Stimulated activated memory B cell treated with anti-CD40 and anti-IgM and Interleukin-4, amounts not matched to agents 10 μg/mL and 1 μg/mL and 100 μg/mL, for 72 hours (primary cell): ENCODE results near the gene ZFP36L1.
"Not testable (repeated sequence)": the region's sequence is repeated elsewhere in the genome, so short reads cannot be mapped to it uniquely, and the experiment has no call there.

ENCODE experiments used
- ATAC-seq: fragments of 150-1000 bp; cut with Tn5 transposase; 2 replicates; pipeline ENCODE4 v1.10.0; 2021
- H3K27ac Mint-ChIP-seq: one replicate; pipeline ENCODE4 v1.8.0; 2022; ENCODE audit warnings: mild to moderate bottlenecking, mixed read lengths
- H3K27me3 Mint-ChIP-seq: one replicate; pipeline ENCODE4 v1.8.0; 2022; ENCODE audit warnings: mixed read lengths
- H3K36me3 Mint-ChIP-seq: one replicate; pipeline ENCODE4 v1.8.0; 2022; ENCODE audit warnings: mixed read lengths
- H3K4me1 Mint-ChIP-seq: one replicate; pipeline ENCODE4 v1.8.0; 2022; ENCODE audit warnings: mixed read lengths
- H3K4me3 Mint-ChIP-seq: one replicate; pipeline ENCODE4 v1.8.0; 2022; ENCODE audit warnings: mild to moderate bottlenecking, moderate library complexity, mixed read lengths
- H3K9me3 Mint-ChIP-seq: one replicate; pipeline ENCODE4 v1.8.0; 2022; ENCODE audit warnings: mixed read lengths

The ZFP36L1 gene

DNA sequence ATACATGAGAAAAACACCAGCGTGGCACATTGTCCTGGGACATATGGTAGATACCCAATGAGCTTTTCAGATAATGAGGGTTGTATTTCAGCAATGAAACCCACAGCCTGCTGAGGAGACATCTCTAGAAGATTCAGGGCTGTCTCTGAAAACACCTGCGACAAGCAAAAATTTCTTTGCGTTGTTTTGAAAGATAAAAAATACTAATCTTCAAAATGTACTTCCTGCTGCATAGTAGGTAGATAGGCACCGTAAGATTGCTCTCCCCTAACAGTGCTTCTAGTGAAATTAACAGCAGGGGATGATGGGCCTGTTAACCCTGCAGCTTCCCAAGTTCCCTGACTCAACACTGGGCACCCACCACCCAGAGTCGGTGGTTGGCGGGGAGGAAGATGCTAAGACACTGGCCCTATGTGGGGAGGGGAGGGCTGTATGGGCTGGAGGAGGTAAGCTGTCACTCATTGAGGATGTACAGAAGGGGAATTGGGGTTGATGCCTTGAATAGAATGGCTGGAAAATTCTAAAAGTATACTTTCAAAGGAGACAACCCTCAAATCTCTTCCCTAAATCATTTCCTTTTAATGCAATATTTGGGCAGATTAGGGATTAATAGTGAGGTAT lies 20.0 kb downstream of the ZFP36L1 start:
- Mint-ChIP-seq H3K27ac (peak overlapping the region; percentile 48), H3K27me3 (no peaks in the 10 kb centered on the region), H3K36me3 (no peaks in the 10 kb centered on the region), H3K4me3 (no peak overlapping the region), H3K9me3 (peaks cover 11% of the 10 kb centered on the region), H3K4me1 (peaks cover 10% of the 10 kb centered on the region)
- ATAC-seq = no peak

DNA sequence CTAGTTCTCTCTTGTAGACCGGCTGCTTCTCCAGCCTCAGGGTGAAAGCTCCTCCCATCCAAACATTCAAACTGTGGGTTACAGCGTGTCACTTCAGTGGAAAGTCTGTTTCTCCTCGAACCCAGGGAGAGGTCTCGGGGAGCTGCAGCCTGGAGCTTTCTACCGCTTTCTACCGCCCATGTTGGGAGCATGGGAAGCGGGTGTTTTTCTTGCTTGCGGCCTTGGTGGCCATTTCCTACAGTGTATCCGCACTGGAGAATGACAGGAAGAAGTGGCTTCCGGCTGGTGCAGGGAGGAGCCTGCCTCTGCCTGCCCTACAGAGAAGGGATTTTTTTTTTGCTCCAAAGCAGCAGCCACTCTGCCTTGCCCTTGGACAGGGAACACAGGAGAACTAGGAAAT lies 21.2 kb downstream of the ZFP36L1 start:
- Mint-ChIP-seq H3K9me3 (peaks cover 11% of the 10 kb centered on the region), H3K4me3 (no peak overlapping the region), H3K36me3 (no peaks in the 10 kb centered on the region), H3K27ac (no peak overlapping the region), H3K27me3 (no peaks in the 10 kb centered on the region), H3K4me1 (peaks cover 17% of the 10 kb centered on the region)
- no peak for ATAC-seq

DNA sequence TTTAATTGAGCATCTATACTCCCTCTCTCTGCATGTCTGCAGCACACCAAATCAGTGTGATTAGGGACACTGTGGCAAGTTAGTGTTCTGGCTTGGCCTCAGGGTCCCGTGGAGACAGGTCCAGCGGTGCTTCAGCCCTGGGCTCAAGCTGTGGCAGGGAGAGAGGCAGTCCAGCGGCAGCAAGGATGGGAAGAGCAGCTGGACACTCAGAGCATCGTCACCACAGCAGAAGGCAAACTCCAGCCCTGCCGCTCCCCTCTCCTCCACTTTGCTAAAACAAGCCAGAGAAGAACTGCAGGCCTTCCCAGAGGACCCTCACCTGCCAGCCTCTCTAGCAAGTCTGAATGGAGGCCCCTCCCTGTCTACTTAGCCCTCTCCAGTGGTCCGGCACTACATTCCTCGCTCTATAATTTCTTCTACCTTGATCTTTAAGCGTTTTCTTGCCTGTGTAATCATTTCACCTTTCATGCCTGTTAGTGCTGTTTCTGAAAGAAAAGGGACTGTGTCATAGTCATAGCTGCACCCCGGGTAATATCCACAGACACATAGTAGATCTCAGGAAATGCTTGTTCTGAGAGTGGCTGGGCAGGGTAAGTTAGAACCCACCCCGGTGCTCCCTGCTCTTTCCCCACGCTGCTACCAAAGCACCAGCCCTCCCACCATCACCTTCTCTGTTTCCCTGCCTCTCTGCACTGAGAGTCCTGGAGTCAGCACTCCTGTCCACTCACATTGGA lies 22.1 kb downstream of the ZFP36L1 start:
- Mint-ChIP-seq H3K4me1 (peaks cover 17% of the 10 kb centered on the region), H3K9me3 (peaks cover 9% of the 10 kb centered on the region), H3K36me3 (no peaks in the 10 kb centered on the region), H3K4me3 (no peak overlapping the region), H3K27me3 (no peaks in the 10 kb centered on the region), H3K27ac (no peak overlapping the region)
- ATAC-seq = no peak

DNA sequence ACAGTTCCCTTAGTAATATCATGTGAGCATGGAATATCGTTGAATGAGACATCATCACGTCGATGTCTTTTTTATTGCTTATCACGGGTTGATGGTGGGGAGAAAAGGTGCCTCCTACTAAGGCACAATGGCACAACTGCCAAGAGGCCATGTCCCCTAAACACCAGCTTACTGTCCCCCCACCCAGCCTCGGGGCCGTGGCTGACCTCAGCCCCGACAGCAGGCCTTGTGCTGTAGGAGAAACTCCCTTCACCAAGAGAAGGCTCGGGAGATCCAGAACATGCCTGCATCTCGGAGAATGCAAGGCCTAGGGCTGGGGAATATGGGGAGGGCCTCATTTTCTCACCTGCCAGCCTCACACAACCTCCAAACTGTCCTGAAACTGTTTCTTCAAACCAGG lies 22.8 kb downstream of the ZFP36L1 start:
- no peaks in the 10 kb centered on the region for H3K36me3 Mint-ChIP-seq
- H3K27ac Mint-ChIP-seq = no peak overlapping the region
- H3K9me3 Mint-ChIP-seq = peaks cover 6% of the 10 kb centered on the region
- H3K27me3 Mint-ChIP-seq = no peaks in the 10 kb centered on the region
- no peak overlapping the region for H3K4me3 Mint-ChIP-seq
- ATAC-seq = no peak
- peaks cover 17% of the 10 kb centered on the region for H3K4me1 Mint-ChIP-seq

DNA sequence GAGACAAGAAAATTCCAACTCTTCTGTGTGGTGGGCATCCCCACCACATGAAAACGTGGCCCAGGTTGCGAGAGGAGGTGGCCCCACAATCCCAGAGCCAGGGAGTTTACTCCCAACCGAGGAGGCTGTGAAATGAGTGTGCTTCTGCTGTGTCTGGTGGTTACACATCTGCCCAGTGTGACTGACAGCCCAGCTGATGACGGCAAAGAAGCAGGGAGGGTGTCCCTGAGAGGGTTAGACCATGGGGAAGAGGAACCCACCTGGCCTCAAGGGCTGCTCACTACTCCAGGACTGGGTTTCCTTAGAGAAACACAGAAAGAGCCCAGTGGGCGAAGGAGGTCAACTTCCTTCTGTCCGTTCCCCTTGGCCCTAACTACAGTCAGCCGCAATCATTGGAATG lies 24.6 kb downstream of the ZFP36L1 start:
- H3K4me3 Mint-ChIP-seq = no peak overlapping the region
- no peak overlapping the region for H3K27ac Mint-ChIP-seq
- H3K9me3 Mint-ChIP-seq = peaks cover under 1% of the 10 kb centered on the region
- peaks cover 13% of the 10 kb centered on the region for H3K4me1 Mint-ChIP-seq
- H3K36me3 Mint-ChIP-seq = no peaks in the 10 kb centered on the region
- peak; percentile 55 for ATAC-seq
- H3K27me3 Mint-ChIP-seq = no peaks in the 10 kb centered on the region

DNA sequence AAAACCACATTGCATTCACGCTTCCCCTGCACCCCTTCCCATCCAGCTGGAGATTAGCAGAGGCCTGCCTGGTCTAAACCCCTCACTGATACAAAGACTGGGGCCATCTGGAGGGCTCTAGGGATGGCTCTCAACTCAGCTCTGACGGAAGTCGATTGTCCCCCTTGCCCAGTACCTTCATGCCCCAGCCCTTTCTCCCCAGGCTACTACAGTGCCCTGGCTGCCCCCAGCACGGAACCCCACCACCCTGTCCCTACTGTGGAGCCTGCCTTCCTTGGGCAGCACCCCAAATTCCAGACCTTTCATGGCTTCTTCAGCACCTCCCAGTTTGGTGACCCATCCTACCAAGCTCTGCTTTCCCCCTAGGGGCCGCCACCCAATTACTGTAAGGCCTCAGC lies 25.6 kb downstream of the ZFP36L1 start:
- Mint-ChIP-seq H3K4me1 (peaks cover 7% of the 10 kb centered on the region), H3K4me3 (no peak overlapping the region), H3K27ac (peak overlapping the region; percentile 61), H3K36me3 (no peaks in the 10 kb centered on the region), H3K27me3 (no peaks in the 10 kb centered on the region), H3K9me3 (no peaks in the 10 kb centered on the region)
- no peak for ATAC-seq

DNA sequence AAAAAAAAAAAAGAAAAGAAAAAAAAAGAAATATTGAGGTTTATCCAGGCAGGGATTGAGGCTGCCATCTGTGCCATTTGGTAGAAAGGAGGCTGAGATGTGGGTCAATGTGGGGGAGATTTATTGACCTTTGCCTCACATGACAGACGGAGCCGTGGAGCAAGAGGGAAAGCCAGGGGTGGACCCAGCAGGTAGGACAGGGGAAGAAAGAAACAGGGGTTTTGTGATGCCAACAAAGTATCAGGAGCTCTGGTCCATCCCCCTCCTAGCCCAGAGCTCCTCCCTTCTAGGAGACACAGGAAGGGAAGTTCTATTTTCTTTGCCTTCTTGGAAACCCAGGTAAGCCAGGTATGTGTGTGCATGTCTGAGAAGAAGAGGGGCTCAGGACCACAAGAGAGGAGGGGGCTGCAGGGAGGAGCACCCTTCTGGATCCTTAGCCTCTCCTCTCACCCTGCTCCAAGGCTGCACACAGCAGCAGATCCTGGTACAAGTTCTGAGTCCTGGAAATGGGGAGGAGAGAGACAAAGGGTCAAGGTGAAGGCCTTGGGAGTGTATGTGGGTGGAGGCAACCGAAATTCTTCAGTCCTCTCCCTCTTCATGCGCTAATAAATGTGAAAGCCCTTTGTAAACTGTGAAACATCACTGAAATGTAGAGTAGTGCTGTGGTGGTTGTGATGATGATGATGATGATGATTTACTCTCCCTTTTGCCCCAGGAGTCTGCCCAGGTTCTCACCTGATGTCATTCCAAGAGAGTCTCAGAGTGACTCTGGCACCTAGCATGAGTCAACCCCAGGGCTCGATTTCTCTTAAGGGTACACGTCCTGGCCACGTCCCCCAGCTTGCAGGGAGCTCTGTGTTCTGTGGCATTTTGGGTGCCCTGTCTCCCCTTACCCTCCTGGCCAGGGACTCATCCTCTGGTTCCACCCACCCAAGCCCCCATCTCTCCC lies 26.3 kb downstream of the ZFP36L1 start:
- Mint-ChIP-seq H3K4me1 (peaks cover 7% of the 10 kb centered on the region), H3K27ac (peak overlapping the region; percentile 61), H3K27me3 (no peaks in the 10 kb centered on the region), H3K36me3 (no peaks in the 10 kb centered on the region), H3K9me3 (no peaks in the 10 kb centered on the region), H3K4me3 (no peak overlapping the region)
- peak; percentile 44 for ATAC-seq

DNA sequence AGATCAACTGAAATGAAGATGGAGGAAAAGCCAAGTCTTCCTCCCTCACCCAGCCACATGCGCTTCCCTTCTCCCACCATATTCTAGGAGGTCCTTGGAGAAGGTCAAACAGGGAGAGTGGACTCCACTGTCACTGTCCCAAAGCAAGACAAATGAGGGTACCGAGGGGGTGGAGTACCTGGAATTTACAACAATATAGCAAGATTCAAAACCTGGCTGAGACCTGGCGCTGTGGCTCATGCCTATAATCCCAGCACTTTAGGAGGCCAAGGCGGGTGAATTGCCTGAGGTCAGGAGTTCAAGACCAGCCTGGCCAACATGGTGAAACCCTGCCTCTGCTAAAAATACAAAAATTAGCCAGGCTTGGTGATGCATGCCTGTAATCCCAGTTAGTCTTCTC lies 29.0 kb downstream of the ZFP36L1 start:
- H3K27ac Mint-ChIP-seq, H3K9me3 Mint-ChIP-seq, H3K4me1 Mint-ChIP-seq, H3K4me3 Mint-ChIP-seq, H3K27me3 Mint-ChIP-seq, ATAC-seq, H3K36me3 Mint-ChIP-seq: not testable (repeated sequence)

DNA sequence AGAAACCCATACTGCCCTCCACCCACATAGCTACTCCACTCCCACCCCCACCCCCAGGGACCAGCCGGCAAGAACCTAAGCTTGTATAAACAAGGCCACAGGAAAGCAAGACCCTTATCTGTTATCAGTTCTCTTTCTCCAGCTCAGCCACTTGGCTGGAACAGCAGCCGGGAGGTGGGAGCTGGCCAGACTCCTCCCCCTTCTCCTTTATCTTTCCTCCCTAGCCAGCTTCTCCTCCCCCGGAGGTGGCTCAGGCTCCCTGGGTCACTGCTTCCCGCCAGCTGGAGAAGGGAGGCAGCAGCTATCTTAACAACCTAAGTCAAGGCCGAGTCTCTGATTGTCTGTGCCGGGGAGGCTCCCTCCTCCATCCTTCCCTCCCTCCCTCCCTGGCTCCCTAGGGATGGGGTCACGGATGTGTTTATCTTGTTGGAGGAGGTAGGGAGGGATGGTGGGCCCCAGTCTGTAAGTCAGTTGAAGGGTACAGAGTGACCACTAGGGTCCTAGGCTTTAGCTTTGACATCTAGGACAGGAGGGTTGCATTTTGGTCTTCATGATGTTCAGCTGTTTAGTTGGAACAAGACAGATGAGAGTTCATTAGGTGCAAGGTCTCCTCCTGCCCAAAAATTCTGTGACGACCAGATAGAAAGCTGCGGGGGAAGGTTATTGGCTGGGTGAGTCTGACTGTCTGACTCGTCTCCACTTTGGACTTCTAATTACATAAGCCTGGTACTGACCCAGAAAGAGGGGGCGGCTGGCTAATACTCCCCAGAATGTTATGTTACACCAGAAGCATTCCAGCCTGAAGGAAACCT lies 29.7 kb downstream of the ZFP36L1 start:
- H3K4me1 Mint-ChIP-seq = peaks cover 13% of the 10 kb centered on the region
- H3K27ac Mint-ChIP-seq = no peak overlapping the region
- H3K36me3 Mint-ChIP-seq = no peaks in the 10 kb centered on the region
- no peak for ATAC-seq
- H3K9me3 Mint-ChIP-seq = no peaks in the 10 kb centered on the region
- H3K27me3 Mint-ChIP-seq = no peaks in the 10 kb centered on the region
- no peak overlapping the region for H3K4me3 Mint-ChIP-seq

DNA sequence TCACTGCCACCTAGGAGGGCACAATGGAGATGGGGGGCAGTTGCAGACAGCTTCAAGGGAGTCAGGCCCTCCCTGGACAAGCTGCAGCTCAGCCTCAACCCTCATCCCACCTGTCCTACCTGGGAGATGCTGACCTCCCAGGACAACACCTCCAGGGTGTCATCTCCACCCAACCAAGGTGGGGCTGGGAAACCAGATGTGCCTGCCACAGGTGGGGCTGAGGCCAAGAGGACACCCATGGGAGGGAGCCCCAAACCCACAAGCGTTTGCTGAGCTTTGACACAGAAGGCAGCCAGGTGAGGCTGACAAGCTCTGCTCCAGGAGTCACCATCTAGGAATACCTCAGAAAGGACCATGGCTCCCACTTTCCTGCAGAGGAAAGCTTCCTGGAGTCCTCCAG lies 31.5 kb downstream of the ZFP36L1 start:
- Mint-ChIP-seq H3K36me3 (no peaks in the 10 kb centered on the region), H3K4me3 (no peak overlapping the region), H3K9me3 (no peaks in the 10 kb centered on the region), H3K27ac (no peak overlapping the region), H3K4me1 (peaks cover 22% of the 10 kb centered on the region), H3K27me3 (no peaks in the 10 kb centered on the region)
- no peak for ATAC-seq

DNA sequence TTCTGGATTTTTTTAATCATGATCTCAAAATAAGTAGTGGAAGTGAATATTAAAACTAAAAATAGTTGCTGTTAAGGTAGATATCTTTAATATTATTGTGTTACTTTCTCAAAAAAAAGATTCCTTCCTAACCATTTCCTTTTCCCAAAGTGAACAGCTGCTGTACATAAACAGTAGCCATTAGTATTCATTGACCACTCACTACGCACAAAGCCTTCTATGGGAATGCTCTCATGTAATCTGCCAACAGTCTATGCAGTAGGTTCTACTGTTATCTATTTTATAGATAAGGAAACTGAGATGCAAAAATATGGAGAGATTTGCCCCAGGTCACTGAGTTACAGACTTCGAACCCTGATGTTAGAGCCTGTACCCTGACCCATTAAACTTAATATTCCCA lies 32.1 kb downstream of the ZFP36L1 start:
- no peaks in the 10 kb centered on the region for H3K9me3 Mint-ChIP-seq
- no peaks in the 10 kb centered on the region for H3K36me3 Mint-ChIP-seq
- no peak overlapping the region for H3K4me3 Mint-ChIP-seq
- H3K27me3 Mint-ChIP-seq = no peaks in the 10 kb centered on the region
- H3K27ac Mint-ChIP-seq = no peak overlapping the region
- peaks cover 22% of the 10 kb centered on the region for H3K4me1 Mint-ChIP-seq
- no peak for ATAC-seq

DNA sequence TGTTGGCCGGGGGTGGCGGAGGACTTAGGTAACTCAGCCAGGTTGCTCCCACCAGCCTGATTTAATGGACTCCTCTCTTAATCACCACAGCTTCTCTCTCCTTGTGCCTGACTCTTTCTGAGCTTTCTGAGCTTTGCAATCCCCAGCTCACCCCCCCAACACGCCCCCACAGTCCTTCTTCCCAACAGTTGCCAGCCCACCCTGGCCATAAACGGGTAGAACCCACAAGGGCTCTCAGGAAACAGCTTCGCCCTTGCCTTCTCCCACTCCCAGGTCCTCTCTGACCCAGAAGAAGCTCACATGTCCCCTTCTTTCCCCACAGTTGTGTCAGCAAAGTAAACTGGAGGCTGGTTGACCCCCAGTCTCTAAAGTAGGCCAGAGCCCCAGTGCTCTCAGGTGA lies 32.9 kb downstream of the ZFP36L1 start:
- no peak overlapping the region for H3K4me3 Mint-ChIP-seq
- ATAC-seq = no peak
- peaks cover 22% of the 10 kb centered on the region for H3K4me1 Mint-ChIP-seq
- peak overlapping the region; percentile 22 for H3K27ac Mint-ChIP-seq
- H3K27me3 Mint-ChIP-seq = no peaks in the 10 kb centered on the region
- no peaks in the 10 kb centered on the region for H3K9me3 Mint-ChIP-seq
- H3K36me3 Mint-ChIP-seq = no peaks in the 10 kb centered on the region

DNA sequence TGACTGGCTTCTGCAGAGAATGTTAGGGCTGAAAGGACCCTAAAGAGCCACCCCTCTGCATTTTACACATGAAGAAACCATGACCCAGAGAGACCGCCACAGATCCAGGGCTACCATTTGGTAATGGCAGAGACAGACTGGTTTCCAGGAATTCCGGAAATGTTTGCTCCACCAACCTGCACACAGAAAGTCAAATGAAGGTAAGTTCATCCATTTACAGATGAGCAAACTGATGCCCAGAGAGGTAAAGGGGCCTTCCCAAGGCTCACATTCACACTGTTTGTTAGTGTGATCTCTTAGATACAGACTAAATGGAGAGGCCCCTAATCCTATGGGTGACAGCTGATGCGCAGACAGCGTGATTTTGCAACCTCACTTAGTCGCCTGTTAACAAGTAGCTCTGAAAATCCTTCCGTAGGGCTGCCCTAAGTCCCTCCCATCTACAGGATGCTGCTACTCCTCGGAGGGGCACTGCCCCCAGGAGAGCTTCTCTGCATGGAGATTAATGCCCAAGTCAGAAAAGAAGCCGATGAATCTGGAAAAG lies 33.8 kb downstream of the ZFP36L1 start:
- Mint-ChIP-seq H3K9me3 (no peaks in the 10 kb centered on the region), H3K4me1 (peaks cover 22% of the 10 kb centered on the region), H3K27me3 (no peaks in the 10 kb centered on the region), H3K4me3 (no peak overlapping the region), H3K27ac (peak overlapping the region; percentile 22), H3K36me3 (no peaks in the 10 kb centered on the region)
- ATAC-seq = no peak

DNA sequence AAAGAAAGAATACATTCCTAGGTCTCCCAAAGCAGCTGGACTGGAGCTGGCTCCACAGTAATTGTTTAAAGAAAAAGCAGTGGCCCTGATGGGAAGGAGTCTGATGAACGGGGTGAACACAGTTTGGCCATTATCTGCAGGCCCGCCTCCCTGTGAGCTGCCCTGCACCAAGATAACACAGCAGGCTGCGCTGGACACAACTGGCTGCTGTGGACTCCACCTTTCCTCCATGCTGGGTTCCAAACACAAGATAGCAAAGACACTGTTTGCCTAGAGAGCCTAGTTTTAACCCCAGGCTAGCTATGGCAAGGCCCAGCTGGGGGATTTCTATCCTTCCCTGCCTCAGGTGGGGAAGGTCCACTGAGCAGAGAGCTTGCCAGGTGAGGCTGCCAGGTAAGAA lies 34.6 kb downstream of the ZFP36L1 start:
- H3K36me3 Mint-ChIP-seq = no peaks in the 10 kb centered on the region
- H3K27ac Mint-ChIP-seq = peak overlapping the region; percentile 22
- ATAC-seq = no peak
- no peak overlapping the region for H3K4me3 Mint-ChIP-seq
- H3K4me1 Mint-ChIP-seq = peaks cover 22% of the 10 kb centered on the region
- no peaks in the 10 kb centered on the region for H3K9me3 Mint-ChIP-seq
- no peaks in the 10 kb centered on the region for H3K27me3 Mint-ChIP-seq
